Tibial nerve (tissue), 4 donors: Measurements from ENCODE around the gene TSFM. TPM values are rescaled to one million over a fixed set of nuclear protein-coding genes. Genes with fewer than 3 reads are reported as not detected.

Experiments used
- DNase-seq, 2 donors: peaks; one replicate each; pipeline ENCODE4 v3.0.0-alpha.2; 2019; ENCODE audit warnings: low spot score in 2 of 2
- H3K27ac ChIP-seq, 4 donors: fragments of 200-600 bp; sonication (generic) in 3 of 4; one replicate each; pipeline ENCODE4 v1.5.1; 2017 to 2019; ENCODE audit warnings: mild to moderate bottlenecking in 1 of 4
- H3K27me3 ChIP-seq, 2 donors: fragments of 200-600 bp; sonication (generic) in 1 of 2; one replicate each; pipeline versions ENCODE4 v1.5.1 to v1.6.0; 2017 to 2019
- H3K36me3 ChIP-seq, 3 donors: fragments of 200-600 bp; sonication (generic); one replicate each; pipeline ENCODE4 v1.5.1; 2018 to 2019
- H3K4me1 ChIP-seq, 4 donors: fragments of 200-600 bp; sonication (generic) in 3 of 4; one replicate each; pipeline ENCODE4 v1.5.1; 2017 to 2019
- H3K4me3 ChIP-seq, 4 donors: fragments of 200-600 bp; sonication (generic) in 3 of 4; one replicate each; pipeline ENCODE4 v1.5.1; 2017 to 2019; ENCODE audit warnings: mild to moderate bottlenecking in 1 of 4, moderate library complexity in 1 of 4
- H3K9me3 ChIP-seq, 4 donors: fragments of 200-600 bp; sonication (generic) in 3 of 4; one replicate each; pipeline ENCODE4 v1.5.1; 2017 to 2019
- CTCF ChIP-seq, 5 experiments: fragments of 200-600 bp in 3 of 5; fragments of 450-650 bp in 2 of 5; sonication (generic) in 3 of 5; IDR thresholded peaks; one replicate each; pipeline ENCODE4 v1.5.1; 2016 to 2019; ENCODE audit warnings: antibody characterized with exemption in 5 of 5, mild to moderate bottlenecking in 3 of 5, moderate library complexity in 2 of 5
- EP300 ChIP-seq, 2 donors: sonication (generic); formaldehyde crosslinking; IDR thresholded peaks; one replicate each; pipeline ENCODE4 v1.6.1; 2017; ENCODE audit warnings: antibody characterized with exemption in 2 of 2, mild to moderate bottlenecking in 1 of 2
- POLR2A ChIP-seq, 2 donors: fragments of 450-650 bp; IDR thresholded peaks; one replicate each; pipeline ENCODE4 v1.6.1; 2017; ENCODE audit warnings: antibody characterized with exemption in 2 of 2, mild to moderate bottlenecking in 2 of 2, moderate library complexity in 2 of 2
- WGBS, 2 donors: methylation state at CpG; one replicate each; pipeline ENCODE4 v1.1.5; 2018; 5-methylcytosine and 5-hydroxymethylcytosine counted together
- total RNA-seq, 4 donors: library from RNA; depleted of rRNA; stranded (reverse); fragments of >200 nt; gene quantifications; one replicate each; pipeline ENCODE4 v1.1.0, GENCODE V29; 2016

The TSFM gene
- total RNA-seq, 4 donors from 2014 or later = 13.5 to 23.2 (median 22.4) TPM

DNA sequence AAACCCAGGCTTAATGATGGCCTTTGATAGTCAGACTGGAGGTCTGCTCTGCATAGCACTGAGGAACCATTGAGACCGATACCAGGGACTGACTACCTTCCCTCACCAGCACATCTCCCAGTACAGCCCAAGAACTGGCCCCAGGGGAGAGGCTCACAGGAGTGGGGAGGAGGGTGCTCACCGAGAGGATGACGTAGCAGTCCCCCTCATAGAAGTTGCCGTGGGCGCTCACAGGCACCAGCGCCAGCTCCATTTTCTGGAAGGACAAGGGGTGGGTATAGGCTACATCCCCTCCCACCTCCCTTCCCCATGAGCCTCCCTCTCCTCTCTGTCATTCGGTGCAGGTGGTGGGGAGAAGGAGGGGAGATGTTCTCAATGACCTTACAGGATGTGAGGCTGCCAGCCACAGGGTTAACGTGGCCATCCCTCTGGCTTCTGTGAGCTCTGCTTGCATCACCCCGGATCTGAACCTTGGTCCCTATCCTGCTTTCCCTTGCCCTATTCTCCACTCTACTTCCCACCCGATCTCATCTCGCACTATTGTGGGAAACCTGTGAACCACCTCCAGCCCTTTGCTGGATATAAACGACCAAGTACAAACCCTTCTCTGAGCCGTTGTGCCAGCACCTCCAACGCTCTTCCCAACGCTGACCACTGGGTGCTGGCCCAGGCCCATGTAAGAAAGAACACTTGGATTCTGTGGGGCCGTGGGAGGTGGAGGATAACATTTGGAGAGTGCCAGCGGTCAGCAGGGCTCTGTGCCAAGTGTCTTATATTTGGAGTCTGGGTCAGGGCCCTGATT, 31.6 kb downstream of the TSFM start:
- peaks cover 0 to 56% (median 29%) of the 10 kb centered on the region in 4 donors for H3K4me1 ChIP-seq
- no peaks in the 10 kb centered on the region for H3K9me3 ChIP-seq
- H3K27ac ChIP-seq = peak overlapping the region in 2 of 4 donors; percentile 1 to 6
- H3K36me3 ChIP-seq = peaks cover 0 to 52% (median 6%) of the 10 kb centered on the region in 3 donors
- H3K27me3 ChIP-seq = no peaks in the 10 kb centered on the region
- TF ChIP-seq EP300 (IDR thresholded peaks at IDR 0.05) (no peak), CTCF (IDR thresholded peaks at IDR 0.05) (peak in 1 of 5 experiments; percentile 10), POLR2A (IDR thresholded peaks at IDR 0.05) (no peak)
- 42 to 51% methylated on average over 17 of the region's 17 CpGs for WGBS, 2 donors
- no peak overlapping the region for H3K4me3 ChIP-seq
- DNase-seq = no peak

- 76 to 82% methylated on average over 10 to 13 of the region's 13 CpGs for WGBS, 2 donors
- TF ChIP-seq POLR2A (IDR thresholded peaks at IDR 0.05) (no peak), EP300 (IDR thresholded peaks at IDR 0.05) (no peak), CTCF (IDR thresholded peaks at IDR 0.05) (no peak)
- peaks cover 0 to 56% (median 29%) of the 10 kb centered on the region in 4 donors for H3K4me1 ChIP-seq
- H3K9me3 ChIP-seq = no peaks in the 10 kb centered on the region
- H3K27me3 ChIP-seq = no peaks in the 10 kb centered on the region
- H3K36me3 ChIP-seq = peaks cover 0 to 52% (median 9%) of the 10 kb centered on the region in 3 donors
- DNase-seq = no peak
- peak overlapping the region in 2 of 4 donors; percentile 61 to 69 for H3K27ac ChIP-seq
- H3K4me3 ChIP-seq = no peak overlapping the region
Observed at GRCh38 chr12:57815177-57816000, 32.8 kb downstream of the TSFM start.

GRCh38 chr12:57816001-57816854, 33.6 kb downstream of the TSFM start:
- 51 to 61% methylated on average over 3 of the region's 3 CpGs for WGBS, 2 donors

GRCh38 chr12:57816855-57817151, 34.2 kb downstream of the TSFM start:
- DNase-seq = no peak
- WGBS, 2 donors = 20 to 22% methylated on average over 5 of the region's 5 CpGs
- TF ChIP-seq EP300 (IDR thresholded peaks at IDR 0.05) (peak in 1 of 2 donors; percentile 59), POLR2A (IDR thresholded peaks at IDR 0.05) (no peak), CTCF (IDR thresholded peaks at IDR 0.05) (no peak)
- peak overlapping the region in 3 of 4 donors; percentile 38 to 76 (median 69) for H3K27ac ChIP-seq
- H3K4me1 ChIP-seq = peaks cover 0 to 62% (median 29%) of the 10 kb centered on the region in 4 donors
- H3K4me3 ChIP-seq = no peak overlapping the region
- peaks cover 1 to 52% (median 9%) of the 10 kb centered on the region in 3 donors for H3K36me3 ChIP-seq
- no peaks in the 10 kb centered on the region for H3K27me3 ChIP-seq
- no peaks in the 10 kb centered on the region for H3K9me3 ChIP-seq

More at GRCh38 chr12:57816001-57816854, 33.6 kb downstream of the TSFM start:
- Histone ChIP-seq H3K36me3 (peaks cover 0 to 52% (median 9%) of the 10 kb centered on the region in 3 donors), H3K27me3 (no peaks in the 10 kb centered on the region), H3K4me3 (no peak overlapping the region), H3K9me3 (no peaks in the 10 kb centered on the region), H3K27ac (peak overlapping the region in 2 of 4 donors; percentile 61 to 69), H3K4me1 (peaks cover 0 to 57% (median 29%) of the 10 kb centered on the region in 4 donors)
- TF ChIP-seq POLR2A (IDR thresholded peaks at IDR 0.05) (no peak), EP300 (IDR thresholded peaks at IDR 0.05) (no peak), CTCF (IDR thresholded peaks at IDR 0.05) (no peak)
- DNase-seq = no peak
